NCI-H82 (cell line): ENCODE results near the gene MYBPC1.
"Not testable (repeated sequence)": the region's sequence is repeated elsewhere in the genome, so short reads cannot be mapped to it uniquely, and the experiment has no call there.

Source experiments
- DNase-seq: peaks from one replicate; lab custom pipeline; 2025; lab: John Stamatoyannopoulos, UW

Gene MYBPC1

GRCh38 chr12:101594700-101595099 lies at the start of gene MYBPC1:
MYBPC1 (plus strand) TSS chr12:101594971; CDS start chr12:101595071, 100 bp downstream.
- DNase-seq, result peak; percentile 31

GRCh38 chr12:101551362-101552114 lies 43.2 kb upstream of the MYBPC1 start:
- DNase-seq, result no peak

- DNase-seq, result peak; percentile 11
Observed at GRCh38 chr12:101552277-101552676, 42.5 kb upstream of the MYBPC1 start.

GRCh38 chr12:101557094-101557493 lies 37.7 kb upstream of the MYBPC1 start:
- DNase-seq, result no peak

- DNase-seq, result not testable (repeated sequence)
Observed at GRCh38 chr12:101558726-101559125, 36.0 kb upstream of the MYBPC1 start.

- DNase-seq, result no peak
Observed at GRCh38 chr12:101563212-101563611, 31.6 kb upstream of the MYBPC1 start.

GRCh38 chr12:101564912-101565311 lies 29.9 kb upstream of the MYBPC1 start:
- DNase-seq, result peak; percentile 61

GRCh38 chr12:101566318-101566717 lies 28.5 kb upstream of the MYBPC1 start:
- no peak for DNase-seq

GRCh38 chr12:101567918-101568317 lies 26.9 kb upstream of the MYBPC1 start:
- no peak for DNase-seq

GRCh38 chr12:101570047-101570446 lies 24.7 kb upstream of the MYBPC1 start:
- DNase-seq, result peak; percentile 38

- DNase-seq, result no peak
Observed at GRCh38 chr12:101571105-101571504, 23.7 kb upstream of the MYBPC1 start.

- DNase-seq, result no peak
Observed at GRCh38 chr12:101573743-101574142, 21.0 kb upstream of the MYBPC1 start.

- no peak for DNase-seq
Observed at GRCh38 chr12:101578417-101578816, 16.4 kb upstream of the MYBPC1 start.

- no peak for DNase-seq
Observed at GRCh38 chr12:101581190-101581589, 13.6 kb upstream of the MYBPC1 start.

GRCh38 chr12:101582937-101583336 lies 11.8 kb upstream of the MYBPC1 start:
- DNase-seq, result peak; percentile 94

- no peak for DNase-seq
Observed at GRCh38 chr12:101590383-101590782, 4.4 kb upstream of the MYBPC1 start.

GRCh38 chr12:101591781-101592180 lies 3.0 kb upstream of the MYBPC1 start:
- no peak for DNase-seq

- DNase-seq, result no peak
Observed at GRCh38 chr12:101592448-101592847, 2.3 kb upstream of the MYBPC1 start.

GRCh38 chr12:101592921-101593320 lies 1.9 kb upstream of the MYBPC1 start:
- no peak for DNase-seq

GRCh38 chr12:101596172-101596571 lies 1.4 kb downstream of the MYBPC1 start:
- peak; percentile 13 for DNase-seq

- no peak for DNase-seq
Observed at GRCh38 chr12:101597164-101597563, 2.4 kb downstream of the MYBPC1 start.

GRCh38 chr12:101598483-101598882 lies 3.7 kb downstream of the MYBPC1 start:
- DNase-seq, result no peak

- DNase-seq, result no peak
Observed at GRCh38 chr12:101599311-101599710, 4.5 kb downstream of the MYBPC1 start.
